Ectodermal cell (in vitro differentiated cells): ENCODE data around the gene RNU1-1.
"Not testable (repeated sequence)": the region's sequence is repeated elsewhere in the genome, so short reads cannot be mapped to it uniquely, and the experiment has no call there.

Experiments
- H3K27ac ChIP-seq: 2 replicates; pipeline ENCODE4 v1.7.0; 2013; ENCODE audit warnings: mild to moderate bottlenecking, low read depth, low read length; ENCODE audit not compliant: insufficient read depth, poor library complexity, severe bottlenecking
- H3K27me3 ChIP-seq: 2 replicates; pipeline ENCODE4 v1.7.0; 2013; ENCODE audit warnings: mild to moderate bottlenecking, low read length; ENCODE audit not compliant: insufficient read depth, control insufficient read depth, poor library complexity, severe bottlenecking
- H3K36me3 ChIP-seq: one replicate; pipeline ENCODE4 v1.7.0; 2013; ENCODE audit warnings: low read length; ENCODE audit not compliant: control insufficient read depth, insufficient read depth
- H3K4me1 ChIP-seq: one replicate; pipeline ENCODE4 v1.7.0; 2013; ENCODE audit warnings: low read length; ENCODE audit not compliant: control insufficient read depth, insufficient read depth
- H3K4me3 ChIP-seq: 2 replicates; pipeline ENCODE4 v1.7.0; 2013; ENCODE audit warnings: low read depth, low read length, control low read depth; ENCODE audit not compliant: insufficient read depth
- H3K9me3 ChIP-seq: 2 replicates; pipeline ENCODE4 v1.7.0; 2013; ENCODE audit warnings: mild to moderate bottlenecking, low read length, moderate library complexity; ENCODE audit not compliant: control insufficient read depth
- WGBS, 2 experiments: methylation state at CpG; one replicate each; pipeline ENCODE4 v1.1.7; 2013; ENCODE audit warnings: missing lambda C conversion rate in 2 of 2; 5-methylcytosine and 5-hydroxymethylcytosine counted together

Gene RNU1-1

GRCh38 chr1:16540421-16540893 lies 26.4 kb upstream of the RNU1-1 start:
- not testable (repeated sequence) for H3K27ac ChIP-seq, H3K36me3 ChIP-seq, H3K4me3 ChIP-seq, H3K9me3 ChIP-seq, H3K4me1 ChIP-seq
- no CpG with 5 or more reads among the region's 2 CpGs for WGBS, 2 experiments
- peaks cover 16% of the 10 kb centered on the region for H3K27me3 ChIP-seq

- not testable (repeated sequence) for H3K9me3 ChIP-seq, H3K4me3 ChIP-seq, H3K36me3 ChIP-seq, H3K27ac ChIP-seq, H3K4me1 ChIP-seq
- 55 to 71% methylated on average over 4 to 5 of the region's 6 CpGs for WGBS, 2 experiments
- H3K27me3 ChIP-seq: peaks cover 40% of the 10 kb centered on the region
These were observed 23.4 kb upstream of the RNU1-1 start for GRCh38 chr1:16537528-16537927.

- H3K27me3 ChIP-seq: peaks cover 47% of the 10 kb centered on the region
- not testable (repeated sequence) for H3K4me1 ChIP-seq, H3K9me3 ChIP-seq, H3K27ac ChIP-seq, H3K4me3 ChIP-seq, H3K36me3 ChIP-seq
- 87 to 89% methylated on average over 15 of the region's 15 CpGs for WGBS, 2 experiments
These were observed 22.7 kb upstream of the RNU1-1 start for GRCh38 chr1:16536796-16537195.

GRCh38 chr1:16535898-16536297 lies 21.8 kb upstream of the RNU1-1 start:
- peak overlapping the region; percentile 46 for H3K4me3 ChIP-seq
- 22 to 23% methylated on average over 16 to 18 of the region's 22 CpGs for WGBS, 2 experiments
- not testable (repeated sequence) for H3K36me3 ChIP-seq, H3K4me1 ChIP-seq, H3K9me3 ChIP-seq, H3K27ac ChIP-seq
- H3K27me3 ChIP-seq: peaks cover 48% of the 10 kb centered on the region

GRCh38 chr1:16535487-16535886 lies 21.4 kb upstream of the RNU1-1 start:
- H3K27ac ChIP-seq, H3K36me3 ChIP-seq, H3K9me3 ChIP-seq, H3K4me1 ChIP-seq: not testable (repeated sequence)
- Histone ChIP-seq H3K4me3 (peak overlapping the region; percentile 46), H3K27me3 (peaks cover 48% of the 10 kb centered on the region)
- 1% methylated on average over 32 of the region's 34 CpGs for WGBS, 2 experiments

GRCh38 chr1:16534829-16535456 lies 20.9 kb upstream of the RNU1-1 start:
- H3K36me3 ChIP-seq, H3K9me3 ChIP-seq, H3K4me1 ChIP-seq, H3K27ac ChIP-seq: not testable (repeated sequence)
- peaks cover 48% of the 10 kb centered on the region for H3K27me3 ChIP-seq
- 0 to 1% methylated on average over 31 of the region's 43 CpGs for WGBS, 2 experiments
- peak overlapping the region; percentile 46 for H3K4me3 ChIP-seq

- not testable (repeated sequence) for H3K36me3 ChIP-seq, H3K4me1 ChIP-seq, H3K27ac ChIP-seq, H3K9me3 ChIP-seq
- H3K27me3 ChIP-seq: peaks cover 48% of the 10 kb centered on the region
- WGBS, 2 experiments: 1 to 2% methylated on average over 21 to 24 of the region's 44 CpGs
- H3K4me3 ChIP-seq: peak overlapping the region; percentile 46
These were observed 20.2 kb upstream of the RNU1-1 start for GRCh38 chr1:16534239-16534828.

- peaks cover 48% of the 10 kb centered on the region for H3K27me3 ChIP-seq
- not testable (repeated sequence) for H3K27ac ChIP-seq, H3K4me1 ChIP-seq, H3K9me3 ChIP-seq, H3K36me3 ChIP-seq, H3K4me3 ChIP-seq
- 32 to 34% methylated on average over 23 to 24 of the region's 32 CpGs for WGBS, 2 experiments
These were observed 18.3 kb upstream of the RNU1-1 start for GRCh38 chr1:16532235-16532991.

- H3K27me3 ChIP-seq: peaks cover 15% of the 10 kb centered on the region
- not testable (repeated sequence) for H3K4me3 ChIP-seq, H3K4me1 ChIP-seq, H3K9me3 ChIP-seq, H3K27ac ChIP-seq, H3K36me3 ChIP-seq
- 90 to 92% methylated on average over 2 of the region's 3 CpGs for WGBS, 2 experiments
These were observed 14.3 kb upstream of the RNU1-1 start for GRCh38 chr1:16528338-16528737.

- peaks cover 11% of the 10 kb centered on the region for H3K27me3 ChIP-seq
- H3K36me3 ChIP-seq, H3K4me1 ChIP-seq: not testable (repeated sequence)
These were observed 11.7 kb upstream of the RNU1-1 start for GRCh38 chr1:16525769-16526168.

More at GRCh38 chr1:16525769-16526168, 11.7 kb upstream of the RNU1-1 start:
- not testable (repeated sequence) for H3K4me3 ChIP-seq, H3K9me3 ChIP-seq, H3K27ac ChIP-seq
